Midbrain (tissue), 1 donor: ENCODE data around the gene BAG3.
"Not testable (repeated sequence)": the region's sequence is repeated elsewhere in the genome, so short reads cannot be mapped to it uniquely, and the experiment has no call there.

Source experiments
- DNase-seq: peaks from one replicate; lab custom pipeline; 2025; lab: John Stamatoyannopoulos, UW

Gene BAG3

DNA sequence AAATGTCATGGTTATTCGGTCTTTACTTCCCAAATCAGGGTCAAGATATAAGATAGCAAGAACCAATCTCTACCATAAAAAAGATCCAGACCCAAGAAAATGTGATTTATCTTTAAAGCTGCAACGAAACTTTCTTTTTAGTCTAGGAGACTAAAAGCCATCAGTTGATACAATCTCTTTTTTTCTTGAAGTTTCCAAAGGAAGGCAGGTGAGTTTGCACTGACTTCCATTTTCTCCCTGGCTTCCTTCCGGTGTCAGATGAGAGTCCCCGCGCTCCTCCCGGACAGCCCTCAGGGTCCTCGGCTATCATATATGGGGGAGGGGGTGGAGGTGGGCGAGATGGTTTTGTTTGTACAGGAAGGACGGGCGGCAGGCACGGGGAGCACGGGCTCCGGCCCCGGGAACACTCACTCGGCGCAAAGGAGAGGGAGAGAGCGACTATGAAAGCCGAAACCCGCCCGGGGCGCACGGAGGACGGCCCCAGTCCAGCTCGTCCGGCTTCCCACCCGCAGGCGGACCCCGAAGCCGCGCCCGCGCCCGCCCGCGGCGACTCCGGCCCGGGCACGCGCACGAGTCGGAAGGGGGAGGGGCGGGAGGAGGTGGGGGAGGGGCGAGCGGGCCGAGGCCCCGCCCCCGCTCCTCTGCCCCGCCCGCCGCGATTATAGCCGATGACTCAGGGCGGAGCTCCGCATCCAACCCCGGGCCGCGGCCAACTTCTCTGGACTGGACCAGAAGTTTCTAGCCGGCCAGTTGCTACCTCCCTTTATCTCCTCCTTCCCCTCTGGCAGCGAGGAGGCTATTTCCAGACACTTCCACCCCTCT, at the start of gene BAG3:
TSS of gene BAG3 (plus strand) at position 689 of the 822 bp plus-strand sequence. CDS start 296 bp downstream, outside the sequence.
- peak; percentile 90 for DNase-seq

DNA sequence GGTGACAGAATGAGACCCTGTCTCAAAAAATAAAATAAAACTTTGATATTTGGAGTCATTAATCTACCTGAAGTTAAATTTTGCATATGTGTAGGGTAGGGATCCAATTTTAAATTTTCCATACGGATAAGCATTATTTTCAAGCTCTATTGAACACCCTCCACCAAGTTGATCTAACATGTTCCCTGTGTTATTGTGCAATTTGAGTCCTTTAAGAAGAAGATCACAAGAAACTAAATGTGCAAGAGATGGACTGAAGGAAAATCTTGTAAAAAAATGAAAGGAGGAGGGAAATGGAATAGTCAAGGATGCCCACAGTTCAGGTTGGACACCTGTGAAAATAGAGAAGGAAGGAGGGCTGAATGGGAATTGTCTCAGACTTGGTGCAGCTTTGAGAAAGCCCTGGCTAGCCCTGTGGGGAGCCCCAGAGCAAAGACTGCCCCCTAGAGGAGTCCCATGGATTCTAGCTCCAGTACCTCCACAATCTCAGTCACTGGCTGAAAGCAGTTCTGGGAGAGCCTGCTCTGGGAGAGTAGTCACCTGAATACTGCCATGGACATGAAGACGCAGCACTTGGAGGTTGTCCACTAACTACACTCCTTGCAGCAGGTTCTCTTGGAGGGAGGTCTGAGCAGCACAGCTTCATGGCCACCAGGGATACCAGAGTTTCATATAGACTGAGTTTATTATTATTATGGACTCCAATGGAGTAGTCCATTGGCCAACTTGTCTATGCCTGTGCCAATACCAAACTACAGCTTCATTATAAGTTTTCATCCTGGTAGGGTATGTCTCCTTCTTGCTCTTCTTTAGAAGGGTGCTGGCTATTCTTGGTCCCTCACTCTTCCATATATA, 48.7 kb upstream of the BAG3 start:
- no peak for DNase-seq

DNA sequence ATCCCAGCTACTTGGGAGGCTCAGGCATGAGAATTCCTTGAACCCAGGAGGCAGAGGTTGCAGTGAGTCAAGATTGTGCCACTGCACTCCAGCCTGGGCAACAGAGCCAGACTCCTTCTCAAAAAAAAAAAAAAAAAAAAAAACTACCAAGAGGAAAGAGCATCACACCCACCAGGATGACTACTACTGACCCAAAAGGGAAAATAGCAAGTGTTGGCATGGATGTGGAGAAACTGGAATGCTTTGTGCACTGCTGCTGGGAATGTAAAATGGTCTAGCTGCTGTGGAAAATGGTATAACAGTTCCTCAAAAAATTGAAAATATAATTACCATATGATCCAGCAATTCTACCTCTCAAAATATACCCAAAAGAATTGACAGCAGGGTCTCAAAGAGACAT, 46.7 kb upstream of the BAG3 start:
- no peak for DNase-seq

DNA sequence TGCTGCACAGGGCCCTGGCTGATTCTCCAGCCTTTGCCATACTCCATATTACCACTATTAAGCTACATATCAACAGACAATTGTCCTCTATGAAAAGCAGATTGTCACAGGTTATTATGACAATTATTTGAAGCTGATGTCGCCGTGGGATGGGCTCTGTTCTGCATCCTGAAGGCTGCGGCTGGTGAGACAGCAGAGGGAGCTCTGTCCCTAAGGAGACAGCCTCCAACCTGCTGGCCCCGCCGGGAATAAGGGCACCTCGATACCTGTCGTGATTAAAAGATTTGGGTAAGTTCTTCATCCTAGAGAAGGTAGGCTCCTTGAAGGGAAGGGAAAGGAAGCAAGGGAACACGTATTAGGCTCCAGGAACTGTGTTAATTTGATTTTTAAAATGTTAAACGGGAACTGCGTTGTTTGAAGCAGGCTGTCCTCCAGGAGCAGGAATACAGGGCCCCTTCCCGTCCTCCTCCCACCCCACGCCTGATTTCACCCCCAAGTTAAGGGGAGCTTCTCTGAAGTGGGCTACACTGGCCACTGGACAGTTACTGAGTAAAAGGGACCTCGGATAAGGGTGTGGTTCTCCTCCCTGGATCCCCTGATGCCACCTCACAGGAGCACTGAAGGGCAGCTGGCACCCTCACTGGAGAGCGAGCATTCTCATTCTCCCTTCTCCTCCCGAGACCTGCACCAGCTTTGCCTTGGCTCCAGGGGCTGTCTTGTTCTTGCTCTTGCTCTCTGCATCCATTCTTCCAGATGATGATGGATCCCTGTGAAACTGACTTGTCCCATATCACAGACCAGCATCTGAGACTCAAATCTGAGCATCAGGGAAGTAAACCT, 42.6 kb upstream of the BAG3 start:
- DNase-seq: peak; percentile 39

DNA sequence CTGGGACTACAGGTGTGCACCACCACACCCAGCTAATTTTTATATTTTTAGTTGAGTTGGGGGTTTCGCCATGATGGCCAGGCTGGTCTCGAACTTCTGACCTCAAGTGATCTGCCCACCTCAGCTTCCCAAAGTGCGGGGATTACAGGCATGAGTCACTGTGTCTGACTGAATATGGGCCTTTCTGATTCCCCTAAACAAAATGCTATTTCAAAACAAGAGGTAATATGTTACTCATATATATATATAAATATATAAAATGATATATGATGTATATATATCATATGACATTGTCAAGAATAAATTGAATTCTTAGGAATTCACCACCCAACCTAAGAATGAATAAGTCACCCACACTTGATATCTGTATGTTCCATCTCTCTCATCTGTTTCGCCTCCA, 41.7 kb upstream of the BAG3 start:
- DNase-seq: no peak

DNA sequence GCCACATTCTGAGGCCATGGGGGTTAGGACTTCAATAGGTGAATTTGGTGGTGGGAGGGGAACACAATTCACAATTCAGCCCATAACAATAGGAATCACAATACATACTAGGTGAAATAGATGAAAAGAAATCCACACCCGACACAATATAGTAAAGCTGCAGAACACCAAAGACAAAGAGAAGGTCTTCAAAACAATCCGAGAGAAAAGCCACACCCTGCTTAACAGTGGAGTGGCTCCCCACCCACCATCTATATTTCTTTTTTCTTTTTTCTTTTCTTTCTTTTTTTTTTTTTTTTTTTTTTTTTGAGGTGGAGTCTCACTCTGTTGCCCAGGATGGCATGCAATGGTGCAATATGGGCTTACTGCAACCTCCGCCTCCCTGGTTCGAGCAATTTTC, 39.7 kb upstream of the BAG3 start:
- DNase-seq: no peak

DNA sequence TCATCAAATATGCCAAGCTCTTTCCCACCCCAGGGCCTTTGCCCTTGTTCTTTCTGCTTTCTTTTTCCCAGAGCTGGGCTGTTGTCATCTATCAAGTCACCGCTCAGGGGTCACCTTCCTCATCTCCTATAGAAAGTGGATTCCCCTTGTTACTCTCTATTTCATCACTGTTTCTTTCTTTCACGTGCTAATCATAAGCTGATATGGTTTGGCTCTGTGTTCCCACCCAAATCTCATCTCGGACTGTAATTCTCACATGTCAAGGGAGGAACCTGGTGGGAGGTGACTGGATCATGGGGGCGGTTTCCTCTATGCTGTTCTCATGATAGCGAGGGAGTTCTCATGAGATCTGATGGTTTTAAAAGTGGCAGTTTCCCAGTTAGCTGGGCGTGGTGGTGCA, 37.4 kb upstream of the BAG3 start:
- DNase-seq: no peak

DNA sequence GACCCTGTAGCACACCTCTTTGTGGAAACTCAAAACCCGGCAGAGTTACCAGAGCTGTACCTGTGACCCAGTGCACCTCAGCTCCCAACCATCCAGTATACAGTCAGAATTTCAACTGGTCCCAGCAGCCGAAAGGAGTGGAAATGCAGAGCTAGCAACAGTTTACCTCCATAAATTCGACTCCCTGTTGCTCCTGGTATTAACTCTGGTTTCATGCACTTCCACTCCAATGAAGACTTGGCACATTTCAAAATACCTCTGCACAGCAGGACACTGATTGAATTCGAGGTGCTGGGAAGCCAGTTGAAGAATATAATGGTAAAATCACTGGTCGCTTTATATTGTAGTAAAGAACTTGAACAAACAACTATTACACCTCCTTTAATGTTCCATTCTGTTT, 36.5 kb upstream of the BAG3 start:
- DNase-seq: no peak

DNA sequence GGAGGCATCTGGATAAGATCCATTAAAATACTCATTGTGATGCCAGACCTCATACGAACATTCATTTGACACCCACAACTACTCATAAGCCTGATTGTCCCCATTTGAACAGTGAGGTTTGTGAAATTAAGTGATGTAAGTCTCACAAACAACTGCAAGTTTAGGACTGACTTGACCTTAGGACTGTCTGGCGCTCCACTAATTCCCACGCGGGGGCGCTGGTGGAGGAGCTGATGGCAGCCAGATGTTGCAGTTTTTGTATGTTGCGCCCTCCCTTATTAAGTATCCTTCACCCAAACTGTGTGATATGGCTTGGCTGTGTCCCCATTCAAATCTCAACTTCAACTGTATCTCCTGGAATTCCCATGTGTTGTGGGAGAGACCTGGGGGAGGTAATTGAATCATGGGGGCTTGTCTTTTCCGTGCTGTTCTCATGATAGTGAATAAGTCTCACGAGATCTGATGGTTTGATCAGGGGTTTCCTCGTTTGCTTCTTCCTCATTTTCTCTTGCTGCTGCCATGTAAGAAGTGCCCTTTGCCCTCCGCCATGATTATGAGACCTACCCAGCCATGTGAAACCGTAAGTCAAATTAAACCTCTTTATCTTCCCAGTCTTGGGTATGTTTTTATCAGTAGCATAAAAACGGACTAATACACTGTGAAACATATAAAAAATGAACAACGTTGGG, 34.2 kb upstream of the BAG3 start:
- no peak for DNase-seq

DNA sequence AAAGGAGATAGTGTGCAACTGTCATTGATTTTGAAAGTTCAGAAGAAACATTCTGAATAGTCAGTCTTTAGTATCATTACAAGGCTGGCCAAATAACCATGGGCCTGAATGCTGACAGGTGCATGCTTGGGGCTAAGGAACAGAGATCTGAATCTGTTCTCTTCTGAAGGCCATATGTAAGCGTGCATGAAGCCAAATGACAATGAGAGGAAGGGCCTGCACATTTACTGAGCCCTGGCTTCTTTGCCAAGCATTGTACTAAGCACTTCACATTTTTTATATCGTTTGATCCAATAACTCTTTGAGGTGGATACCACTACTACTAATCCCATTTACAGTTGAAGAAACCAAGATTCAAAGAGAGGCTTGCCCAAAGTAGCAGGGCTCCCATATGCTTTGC, 32.0 kb upstream of the BAG3 start:
- no peak for DNase-seq

DNA sequence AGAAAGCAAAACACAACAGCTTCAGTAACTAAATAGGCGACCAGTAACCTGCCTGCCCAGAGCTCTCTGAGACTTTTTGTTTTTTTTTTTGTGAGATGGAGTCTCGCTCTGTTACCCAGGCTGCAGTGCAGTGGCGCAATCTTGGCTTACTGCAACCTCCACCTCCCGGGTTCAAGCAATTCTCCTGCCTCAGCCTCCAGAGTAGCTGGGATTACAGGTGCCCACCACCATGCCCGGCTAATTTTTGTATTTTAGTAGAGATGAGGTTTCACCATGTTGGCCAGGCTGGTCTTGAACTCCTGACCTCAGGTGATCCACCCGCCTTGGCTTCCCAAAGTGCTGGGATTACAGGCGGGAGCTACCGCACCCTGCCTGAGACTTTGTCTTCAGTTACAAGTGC, 31.4 kb upstream of the BAG3 start:
- DNase-seq: not testable (repeated sequence)

DNA sequence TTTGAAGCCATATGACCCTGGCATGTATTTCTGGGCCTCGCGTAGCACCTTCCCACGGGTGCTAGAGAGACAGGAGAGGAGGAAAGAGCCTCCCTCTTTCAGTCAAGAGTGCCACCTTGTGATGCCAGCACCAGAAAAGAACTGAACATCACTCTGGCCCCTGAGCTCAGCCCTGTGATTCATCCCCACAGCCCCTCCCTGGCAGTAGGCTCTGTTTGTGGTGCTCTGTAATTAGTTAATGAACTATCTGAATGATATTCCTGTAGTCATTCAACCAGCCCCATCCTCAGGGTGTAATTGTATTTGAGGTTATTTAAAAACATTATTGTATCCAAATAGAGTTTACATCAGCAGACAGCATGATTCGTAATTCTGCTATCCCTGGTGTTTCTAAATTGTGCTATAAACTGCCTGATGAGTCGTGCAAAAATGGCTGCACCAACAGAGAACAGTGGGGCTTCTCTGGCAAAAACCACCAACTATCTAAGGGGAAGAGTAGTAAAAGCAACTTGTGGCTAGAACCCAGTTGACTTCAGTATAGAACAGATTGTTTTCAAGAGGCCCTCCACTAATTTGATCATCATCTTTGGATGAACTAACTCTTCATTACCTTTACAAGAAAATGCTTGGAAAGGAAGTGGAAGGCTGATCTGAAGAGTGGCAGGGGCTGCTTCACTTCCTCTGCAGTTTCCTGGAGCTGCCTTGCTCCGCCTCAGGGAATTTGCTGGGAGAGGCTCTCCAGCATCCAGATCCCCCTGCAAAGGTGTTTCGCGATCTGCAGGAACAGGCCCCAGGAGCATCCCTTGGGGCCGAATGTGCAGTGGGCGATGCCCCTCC, 30.7 kb upstream of the BAG3 start:
- DNase-seq: no peak

DNA sequence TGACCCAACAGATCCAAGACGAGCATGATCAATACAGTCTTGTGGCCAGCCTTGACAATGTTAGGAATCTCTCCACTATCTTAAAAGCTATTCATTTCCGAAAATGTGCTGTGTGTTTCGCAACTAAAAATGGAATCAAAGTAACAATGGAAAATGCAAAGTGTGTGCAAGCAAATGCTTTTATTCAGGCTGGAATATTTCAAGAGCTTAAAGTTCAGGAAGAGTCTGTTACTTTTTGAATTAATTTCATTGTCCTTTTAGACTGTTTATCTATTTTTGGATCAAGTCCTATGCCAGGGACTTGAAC, 30.1 kb upstream of the BAG3 start:
- no peak for DNase-seq

DNA sequence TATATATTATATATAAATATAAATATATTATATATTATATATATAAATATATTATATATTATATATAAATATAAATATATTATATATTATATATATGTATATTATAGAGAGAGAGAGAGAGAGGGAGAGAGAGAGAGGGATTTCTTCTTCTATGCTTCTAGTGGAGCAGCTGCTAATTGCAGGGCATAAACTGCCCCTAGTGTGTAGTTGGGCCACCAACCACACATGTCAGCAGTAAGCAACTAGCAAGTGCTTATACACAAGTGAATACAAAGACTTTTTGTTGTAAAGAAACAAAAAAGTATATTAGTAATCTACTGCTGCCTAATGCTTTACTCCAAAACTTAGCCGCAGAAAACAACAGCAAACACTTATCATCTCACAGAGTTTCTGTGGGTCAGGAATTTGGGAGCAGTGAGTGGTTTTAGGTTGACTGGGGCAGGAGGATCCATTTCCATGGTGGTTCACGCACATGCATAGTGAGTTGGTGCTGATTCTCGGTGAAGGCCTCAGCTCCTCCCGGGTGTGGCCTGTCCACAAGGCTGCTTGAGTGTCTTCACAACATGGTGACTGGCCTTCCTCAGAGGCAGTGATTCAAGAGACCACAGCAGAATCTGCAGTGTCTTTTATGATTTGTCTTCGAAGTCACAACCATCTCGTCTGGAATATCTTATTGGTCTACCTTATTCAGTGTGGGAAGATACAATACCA, 25.5 kb upstream of the BAG3 start:
- DNase-seq: no peak

DNA sequence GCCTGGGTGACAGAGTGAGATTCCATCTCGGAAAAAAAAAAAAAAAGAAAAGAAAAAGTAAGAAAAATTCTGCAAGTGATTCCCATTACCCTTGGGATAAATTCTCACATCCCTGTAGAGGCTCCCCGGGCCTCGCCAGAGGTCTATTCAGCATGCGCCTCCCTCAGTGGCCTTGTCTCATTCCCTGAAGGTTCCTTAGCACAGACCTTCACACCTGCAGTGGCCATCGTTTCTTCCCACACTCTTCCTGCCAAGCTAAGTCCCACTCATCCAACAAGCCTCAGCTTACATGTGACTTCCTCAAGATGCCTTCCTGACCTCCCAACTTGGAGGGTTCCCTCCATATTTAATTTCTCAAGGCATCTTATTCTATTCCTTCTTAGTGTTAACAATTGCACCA, 20.9 kb upstream of the BAG3 start:
- no peak for DNase-seq

DNA sequence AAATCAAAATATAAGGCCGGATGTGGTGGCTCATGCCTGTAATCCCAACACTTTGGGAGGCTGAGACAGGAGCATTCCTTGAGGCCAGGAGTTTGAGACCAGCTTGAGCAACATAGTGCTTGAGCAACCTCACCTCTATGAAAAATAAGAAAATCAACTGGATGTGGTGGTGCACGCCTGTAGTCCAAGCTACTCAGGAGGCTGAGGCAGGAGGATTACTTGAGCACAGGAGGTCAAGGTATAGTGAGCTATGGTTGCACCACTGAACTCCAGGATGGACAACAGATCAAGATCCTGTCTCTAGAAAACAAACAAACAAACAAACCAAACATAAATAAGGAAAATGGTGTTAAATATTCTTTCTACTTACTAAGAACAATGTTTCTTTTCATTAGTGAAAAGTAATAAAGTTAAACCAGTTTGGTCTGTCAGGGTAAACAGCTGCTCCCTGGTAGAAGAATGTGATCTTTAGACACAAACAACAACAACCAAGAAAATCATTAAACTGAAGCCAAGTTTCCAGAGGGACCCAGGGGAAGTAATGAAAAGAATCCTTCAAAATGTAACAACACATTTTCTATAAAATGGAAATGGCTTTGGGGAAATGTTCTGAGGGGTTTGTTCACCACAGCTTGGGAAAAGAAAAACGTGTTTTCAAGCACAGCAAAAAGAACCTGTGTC, 17.5 kb upstream of the BAG3 start:
- DNase-seq: peak; percentile 54

DNA sequence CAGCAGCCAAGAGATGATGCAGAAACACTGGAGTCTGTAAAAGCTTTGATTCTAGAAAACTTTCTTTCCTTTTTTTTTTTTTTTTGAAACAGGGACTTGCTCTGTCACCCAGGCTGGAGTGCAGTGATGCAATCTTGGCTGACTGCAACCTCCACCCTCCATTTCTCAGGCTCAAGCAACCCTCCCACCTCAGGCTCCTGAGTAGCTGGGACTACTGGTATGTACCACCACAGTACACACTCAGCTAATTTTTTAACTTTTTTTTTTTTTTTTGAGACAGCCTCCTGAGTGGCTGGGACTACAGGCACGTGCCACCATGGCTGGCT, 17.0 kb upstream of the BAG3 start:
- DNase-seq: no peak

DNA sequence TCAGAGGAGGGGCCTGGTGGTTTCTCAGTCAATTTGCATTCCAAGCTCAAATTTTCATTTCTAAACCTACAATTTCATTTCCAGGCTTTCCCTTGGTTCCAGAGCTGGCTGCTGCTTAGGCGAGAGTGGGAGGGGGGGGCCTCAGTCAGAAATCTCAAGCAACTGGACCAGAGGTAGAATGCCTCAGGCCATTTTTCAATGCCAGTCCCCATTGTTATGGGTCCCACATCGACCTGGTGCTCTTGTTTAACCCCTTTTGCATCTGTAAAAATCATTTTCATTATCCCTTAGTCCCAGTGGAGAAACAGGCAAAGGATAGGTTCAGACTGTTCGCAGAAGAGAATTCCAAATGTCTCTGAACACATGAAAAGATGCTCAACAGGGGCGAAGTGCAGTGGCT, 13.5 kb upstream of the BAG3 start:
- DNase-seq: no peak

DNA sequence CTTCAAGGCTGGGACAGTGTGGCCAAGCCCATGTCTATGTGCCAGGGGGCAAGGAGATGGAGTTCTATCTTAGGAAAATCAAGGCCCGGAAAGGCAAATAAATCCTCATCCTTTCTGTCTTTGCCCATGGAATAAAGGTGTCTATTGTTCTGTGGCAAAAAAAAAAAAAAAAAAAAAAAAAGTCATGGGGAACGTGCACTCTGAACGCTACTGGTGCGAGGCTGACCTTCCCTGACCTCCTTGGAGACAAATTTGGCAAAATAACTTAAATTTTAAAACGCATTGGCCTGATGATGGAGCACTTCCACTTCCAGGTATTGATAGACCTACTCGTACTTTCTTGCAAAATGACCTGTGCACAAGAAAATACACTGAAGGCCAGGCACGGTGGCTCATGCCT, 12.2 kb upstream of the BAG3 start:
- no peak for DNase-seq

DNA sequence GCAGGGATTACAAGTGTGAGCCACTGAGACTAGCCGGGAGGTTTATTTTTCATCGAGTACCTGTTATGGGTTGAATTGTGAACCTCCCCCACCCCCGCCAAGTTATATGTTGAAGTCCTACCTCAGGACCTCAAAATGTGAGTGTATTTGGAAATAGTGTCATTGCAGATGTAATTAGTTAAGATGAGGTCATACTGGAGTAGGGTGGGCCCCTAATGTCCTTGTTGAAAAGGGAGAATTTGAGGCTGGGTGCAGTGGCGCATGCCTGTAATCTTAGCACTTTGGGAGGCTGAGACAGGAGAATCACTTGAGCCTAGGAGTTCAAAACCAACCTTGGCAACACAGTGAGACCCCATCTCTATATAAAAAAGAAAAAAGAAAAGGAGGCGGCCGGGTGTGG, 10.8 kb upstream of the BAG3 start:
- no peak for DNase-seq
